Measurements from ENCODE around the gene CEPT1.
"Not testable (repeated sequence)": the region's sequence is repeated elsewhere in the genome, so short reads cannot be mapped to it uniquely, and the experiment has no call there.

CEPT1 gene

DNA sequence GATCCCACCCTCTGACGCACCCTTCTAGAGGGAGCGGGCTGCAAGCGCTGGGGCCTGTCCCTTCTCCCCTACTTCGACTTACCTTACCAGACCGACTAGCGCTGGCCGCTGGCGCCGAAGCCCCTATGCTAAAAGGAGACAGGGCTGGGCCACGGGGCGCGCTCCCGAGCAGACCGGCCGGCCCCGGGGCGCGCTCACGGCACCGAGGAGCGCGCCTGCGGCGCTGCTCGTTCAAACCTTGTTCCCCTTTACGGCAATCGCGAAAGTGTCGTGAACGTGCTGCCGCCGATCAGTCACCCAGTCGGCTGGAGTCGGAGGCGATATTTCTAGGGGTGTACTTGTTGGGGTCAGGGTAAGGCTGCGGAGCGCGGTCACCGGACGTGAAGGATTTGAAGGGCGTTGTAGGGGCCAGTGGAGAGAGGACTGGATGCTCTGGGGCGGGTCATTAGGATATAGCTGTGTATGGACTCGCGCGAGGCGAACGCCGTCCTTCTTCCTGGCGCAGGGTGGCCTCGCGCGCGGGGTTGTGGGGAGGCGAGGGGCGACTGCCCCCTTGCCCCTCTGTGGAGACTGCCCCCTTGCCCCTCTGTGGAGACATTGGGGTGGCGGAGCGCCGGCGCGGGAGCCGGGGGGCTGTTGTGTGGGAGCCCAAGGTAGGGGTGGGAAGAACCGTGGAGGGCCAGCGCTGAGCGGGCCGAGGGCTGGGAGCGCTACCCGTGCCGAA is at the start of gene CEPT1, which contains the start of gene DRAM2:
Gene CEPT1 (plus strand): TSS at position 268 of the 724 bp plus-strand sequence. CDS start 7,492 bp downstream, outside the sequence.
Gene DRAM2 (minus strand): TSS at position 138 of the 724 bp plus-strand sequence. CDS start 8,539 bp downstream, outside the sequence.
- Histone ChIP-seq H3K27me3 (ENCODE audit: control insufficient read depth, insufficient read depth, low read length) (no peaks in the 10 kb centered on the region), H3K4me1 (ENCODE audit: control insufficient read depth, low read depth, low read length) (peaks cover 18% of the 10 kb centered on the region), H3K36me3 (ENCODE audit: control insufficient read depth, low read depth, low read length) (peaks cover 8% of the 10 kb centered on the region), H3K4me3 (ENCODE audit: low read length) (peak within 1 kb of the TSS; percentile 98), H3K9ac (ENCODE audit: low read length) (peak within 1 kb of the TSS; percentile 92), H3K9me3 (ENCODE audit: control insufficient read depth, low read depth, low read length) (no peaks in the 10 kb centered on the region), H3K27ac (ENCODE audit: low read length) (peak within 1 kb of the TSS; percentile 93)

DNA sequence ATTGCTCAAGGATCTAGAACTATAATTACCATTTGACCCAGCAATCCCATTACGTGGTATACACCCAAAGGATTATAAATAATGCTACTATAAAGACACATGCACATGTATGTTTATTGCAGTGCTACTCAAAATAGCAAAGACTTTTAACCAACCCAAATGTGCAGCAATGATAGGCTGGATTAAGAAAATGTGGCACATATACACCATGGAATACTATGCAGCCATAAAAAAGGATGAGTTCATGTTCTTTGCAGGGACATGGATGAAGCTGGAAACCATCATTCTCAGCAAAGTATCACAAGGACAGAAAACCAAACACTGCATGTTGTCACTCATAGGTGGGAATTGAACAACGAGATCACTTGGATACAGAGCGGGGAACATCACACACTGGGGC is 44.6 kb upstream of the CEPT1 start:
- H3K27ac ChIP-seq (ENCODE audit: low read length); H3K4me1 ChIP-seq (ENCODE audit: control insufficient read depth, low read depth, low read length): not testable (repeated sequence)

DNA sequence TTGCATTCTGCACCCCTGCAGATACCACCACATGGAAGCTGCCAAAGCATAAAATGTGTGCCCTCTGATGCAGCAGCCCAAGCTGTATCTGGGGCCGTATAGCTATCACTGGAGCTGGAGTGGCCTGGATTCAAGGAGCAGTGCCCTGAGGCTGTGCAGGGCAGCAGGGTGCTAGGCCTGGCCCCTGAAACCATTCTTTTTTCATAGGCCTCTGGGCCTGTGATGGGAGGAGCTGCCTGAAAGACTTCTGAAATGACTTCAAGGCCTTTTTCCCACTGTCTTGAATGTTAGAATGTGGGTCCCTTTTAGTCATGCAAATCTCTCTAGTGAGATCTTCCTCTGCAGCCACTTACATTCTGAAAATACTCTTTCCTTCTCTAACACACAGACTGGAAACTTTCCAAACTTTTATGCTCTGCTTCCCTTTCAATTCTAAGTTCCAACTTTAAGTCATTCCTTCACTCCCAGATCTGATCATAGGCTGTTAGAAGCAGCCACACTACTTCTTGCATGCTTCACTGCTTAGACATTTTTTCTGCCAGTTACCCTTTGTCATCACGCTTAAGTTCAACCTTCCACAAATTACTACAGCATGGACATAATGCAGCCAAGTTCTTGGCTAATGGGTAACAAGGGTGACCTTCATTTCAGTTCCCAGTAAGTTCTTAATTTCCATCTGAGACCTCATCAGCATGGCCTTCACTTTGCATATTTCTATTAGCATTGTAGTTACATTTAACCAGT is 42.5 kb upstream of the CEPT1 start:
- no peak overlapping the region for H3K4me3 ChIP-seq (ENCODE audit: low read length)
- no peaks in the 10 kb centered on the region for H3K4me1 ChIP-seq (ENCODE audit: control insufficient read depth, low read depth, low read length)
- H3K27ac ChIP-seq (ENCODE audit: low read length), result no peak overlapping the region
- peaks cover 23% of the 10 kb centered on the region for H3K9me3 ChIP-seq (ENCODE audit: control insufficient read depth, low read depth, low read length)
- H3K9ac ChIP-seq (ENCODE audit: low read length), result no peak overlapping the region
- no peaks in the 10 kb centered on the region for H3K27me3 ChIP-seq (ENCODE audit: control insufficient read depth, insufficient read depth, low read length)
- no peaks in the 10 kb centered on the region for H3K36me3 ChIP-seq (ENCODE audit: control insufficient read depth, low read depth, low read length)

More for the DNA sequence above, 44.6 kb upstream of the CEPT1 start:
- H3K9me3 ChIP-seq (ENCODE audit: control insufficient read depth, low read depth, low read length); H3K9ac ChIP-seq (ENCODE audit: low read length); H3K4me3 ChIP-seq (ENCODE audit: low read length); H3K27me3 ChIP-seq (ENCODE audit: control insufficient read depth, insufficient read depth, low read length); H3K36me3 ChIP-seq (ENCODE audit: control insufficient read depth, low read depth, low read length): not testable (repeated sequence)

DNA sequence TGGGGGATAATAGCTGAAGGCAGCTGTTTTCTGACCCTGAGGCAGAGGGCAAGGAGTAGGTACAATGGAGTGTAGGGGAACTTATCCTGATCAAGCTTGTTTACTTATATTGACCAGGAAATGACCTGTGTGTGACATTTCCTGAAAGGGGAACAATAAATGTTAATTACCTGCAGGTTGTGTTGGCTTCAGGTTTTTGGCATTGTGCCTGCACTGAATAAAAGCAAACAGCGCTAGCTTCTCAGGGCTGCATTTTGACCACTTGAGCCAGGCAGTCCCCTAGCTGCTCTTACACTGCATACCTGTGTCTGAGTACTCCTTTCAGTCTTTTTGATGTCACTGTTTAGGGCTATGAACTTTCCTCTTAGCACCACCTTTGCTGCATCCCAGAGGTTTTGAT is 40.7 kb upstream of the CEPT1 start:
- H3K4me1 ChIP-seq (ENCODE audit: control insufficient read depth, low read depth, low read length), result no peaks in the 10 kb centered on the region
- H3K9me3 ChIP-seq (ENCODE audit: control insufficient read depth, low read depth, low read length), result peaks cover 30% of the 10 kb centered on the region
- no peak overlapping the region for H3K27ac ChIP-seq (ENCODE audit: low read length)
- H3K36me3 ChIP-seq (ENCODE audit: control insufficient read depth, low read depth, low read length), result no peaks in the 10 kb centered on the region
- H3K9ac ChIP-seq (ENCODE audit: low read length), result no peak overlapping the region
- H3K4me3 ChIP-seq (ENCODE audit: low read length), result no peak overlapping the region
- H3K27me3 ChIP-seq (ENCODE audit: control insufficient read depth, insufficient read depth, low read length), result no peaks in the 10 kb centered on the region

DNA sequence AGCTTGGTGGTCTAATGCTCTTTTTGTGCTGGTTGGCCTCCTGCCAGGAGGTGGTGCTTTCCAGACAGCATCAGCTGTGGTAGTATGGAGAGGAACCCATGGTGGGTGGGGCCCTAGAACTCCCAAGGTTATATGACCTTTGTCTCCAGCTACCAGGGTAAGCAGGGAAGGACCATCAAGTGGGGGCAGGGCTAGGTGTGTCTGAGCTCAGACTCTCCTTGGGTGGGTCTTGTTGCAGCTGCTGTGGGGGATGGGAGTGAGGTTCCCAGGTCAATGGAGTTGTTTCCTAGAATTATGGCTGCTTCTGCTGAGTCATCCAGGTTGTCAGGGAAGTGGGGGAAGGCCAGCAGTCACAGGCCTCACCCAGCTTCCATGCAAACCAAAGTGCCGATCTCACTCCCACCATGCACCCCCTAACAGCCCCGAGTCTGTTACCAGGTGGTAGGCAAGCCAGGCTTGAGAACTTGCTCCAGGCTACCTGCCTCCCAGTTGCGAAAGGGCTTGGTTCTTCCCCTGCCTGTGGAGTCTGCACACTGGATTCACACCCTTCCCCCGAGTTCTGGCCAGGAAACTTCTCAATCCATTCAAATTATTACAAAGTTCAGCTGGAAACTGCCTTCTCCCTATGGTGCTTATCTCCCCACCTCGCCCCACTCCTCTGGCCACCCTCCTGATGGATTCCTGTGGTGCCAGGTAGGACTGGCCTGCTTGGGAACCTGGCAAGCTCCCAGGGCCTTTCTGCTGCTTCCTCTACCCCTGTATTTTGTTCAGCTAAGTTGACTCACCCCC is 38.0 kb upstream of the CEPT1 start:
- H3K4me1 ChIP-seq (ENCODE audit: control insufficient read depth, low read depth, low read length), result no peaks in the 10 kb centered on the region
- H3K4me3 ChIP-seq (ENCODE audit: low read length), result no peak overlapping the region
- H3K9ac ChIP-seq (ENCODE audit: low read length), result no peak overlapping the region
- H3K36me3 ChIP-seq (ENCODE audit: control insufficient read depth, low read depth, low read length), result no peaks in the 10 kb centered on the region
- no peaks in the 10 kb centered on the region for H3K27me3 ChIP-seq (ENCODE audit: control insufficient read depth, insufficient read depth, low read length)
- peaks cover 30% of the 10 kb centered on the region for H3K9me3 ChIP-seq (ENCODE audit: control insufficient read depth, low read depth, low read length)
- no peak overlapping the region for H3K27ac ChIP-seq (ENCODE audit: low read length)

DNA sequence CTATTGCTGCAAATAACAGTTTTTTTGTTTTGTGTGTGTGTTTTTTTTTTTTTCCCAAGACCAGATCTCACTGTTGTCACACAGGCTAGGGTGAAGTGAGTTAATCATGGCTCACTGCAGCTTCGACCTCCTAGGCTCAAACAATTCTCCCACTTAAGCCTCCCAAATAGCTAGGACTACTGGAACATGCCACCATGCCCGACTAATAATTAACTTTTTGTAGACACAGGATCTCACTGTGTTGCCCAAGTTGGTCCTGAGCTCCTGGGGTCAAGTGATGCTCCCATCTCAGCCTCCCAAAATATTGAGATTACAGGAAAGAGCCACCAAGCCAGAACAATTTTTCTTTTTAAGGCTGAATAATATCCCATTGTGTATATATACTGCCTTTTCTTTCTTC is 35.0 kb upstream of the CEPT1 start:
- H3K4me1 ChIP-seq (ENCODE audit: control insufficient read depth, low read depth, low read length), result no peaks in the 10 kb centered on the region
- no peak overlapping the region for H3K9ac ChIP-seq (ENCODE audit: low read length)
- no peaks in the 10 kb centered on the region for H3K36me3 ChIP-seq (ENCODE audit: control insufficient read depth, low read depth, low read length)
- H3K4me3 ChIP-seq (ENCODE audit: low read length), result no peak overlapping the region
- no peak overlapping the region for H3K27ac ChIP-seq (ENCODE audit: low read length)
- no peaks in the 10 kb centered on the region for H3K27me3 ChIP-seq (ENCODE audit: control insufficient read depth, insufficient read depth, low read length)
- H3K9me3 ChIP-seq (ENCODE audit: control insufficient read depth, low read depth, low read length), result peaks cover 32% of the 10 kb centered on the region

DNA sequence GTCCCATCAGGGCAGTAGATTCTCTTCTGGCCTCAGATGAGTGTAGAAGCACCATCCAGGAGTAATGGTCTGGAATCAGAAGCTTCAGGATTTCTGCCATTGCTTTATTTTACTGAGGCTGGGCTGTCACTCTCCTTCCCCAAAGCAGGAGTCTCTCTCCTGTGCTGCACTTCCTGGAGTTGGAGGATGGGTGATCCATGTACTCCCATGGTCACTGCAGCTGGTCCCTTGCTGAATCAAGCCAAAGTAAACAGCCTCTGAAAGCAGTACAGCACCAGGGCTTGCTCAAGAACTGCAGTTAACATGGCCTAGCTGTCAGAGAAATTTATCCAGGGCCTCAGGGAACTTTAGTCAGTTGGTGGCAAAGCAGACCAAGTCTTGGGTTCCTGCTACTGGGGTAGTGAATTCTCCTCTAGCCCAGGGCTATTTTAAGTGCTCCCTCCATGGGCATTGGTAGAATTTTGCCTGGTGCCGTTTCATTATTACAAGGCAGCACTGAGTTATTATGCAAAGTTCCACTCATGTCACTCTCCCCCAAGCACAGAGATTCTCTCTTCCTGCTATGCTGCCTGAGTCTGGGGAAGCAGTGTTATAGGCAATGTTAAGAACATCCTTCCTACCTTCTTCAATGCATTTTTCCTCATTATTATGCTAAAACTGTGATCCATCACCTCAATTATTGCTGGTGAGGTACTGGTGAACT is 29.7 kb upstream of the CEPT1 start:
- Histone ChIP-seq H3K9ac (ENCODE audit: low read length) (no peak overlapping the region), H3K27me3 (ENCODE audit: control insufficient read depth, insufficient read depth, low read length) (no peaks in the 10 kb centered on the region), H3K36me3 (ENCODE audit: control insufficient read depth, low read depth, low read length) (no peaks in the 10 kb centered on the region), H3K9me3 (ENCODE audit: control insufficient read depth, low read depth, low read length) (peaks cover 9% of the 10 kb centered on the region), H3K4me3 (ENCODE audit: low read length) (no peak overlapping the region), H3K4me1 (ENCODE audit: control insufficient read depth, low read depth, low read length) (no peaks in the 10 kb centered on the region), H3K27ac (ENCODE audit: low read length) (no peak overlapping the region)

DNA sequence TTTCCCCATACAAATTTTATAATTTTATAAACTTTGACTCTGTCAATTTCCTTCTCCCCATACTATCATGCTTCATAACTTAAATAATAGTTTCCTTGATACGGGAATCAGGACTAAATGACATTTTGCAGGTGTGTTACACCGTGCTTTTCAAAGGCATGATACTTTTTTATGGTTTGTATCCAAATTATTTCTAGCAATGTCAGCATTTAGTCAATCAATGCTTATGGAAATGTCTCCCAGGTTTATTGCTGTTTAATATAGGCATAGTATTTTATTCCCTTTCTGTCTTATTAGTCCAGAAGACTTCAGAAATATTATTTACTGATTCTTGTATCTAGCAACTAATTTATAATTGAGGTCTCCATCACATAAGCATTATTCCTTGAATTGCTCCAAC is 23.5 kb upstream of the CEPT1 start:
- H3K4me3 ChIP-seq (ENCODE audit: low read length), result no peak overlapping the region
- no peaks in the 10 kb centered on the region for H3K9me3 ChIP-seq (ENCODE audit: control insufficient read depth, low read depth, low read length)
- no peaks in the 10 kb centered on the region for H3K4me1 ChIP-seq (ENCODE audit: control insufficient read depth, low read depth, low read length)
- no peak overlapping the region for H3K27ac ChIP-seq (ENCODE audit: low read length)
- no peaks in the 10 kb centered on the region for H3K27me3 ChIP-seq (ENCODE audit: control insufficient read depth, insufficient read depth, low read length)
- H3K36me3 ChIP-seq (ENCODE audit: control insufficient read depth, low read depth, low read length), result peaks cover 29% of the 10 kb centered on the region
- H3K9ac ChIP-seq (ENCODE audit: low read length), result no peak overlapping the region

DNA sequence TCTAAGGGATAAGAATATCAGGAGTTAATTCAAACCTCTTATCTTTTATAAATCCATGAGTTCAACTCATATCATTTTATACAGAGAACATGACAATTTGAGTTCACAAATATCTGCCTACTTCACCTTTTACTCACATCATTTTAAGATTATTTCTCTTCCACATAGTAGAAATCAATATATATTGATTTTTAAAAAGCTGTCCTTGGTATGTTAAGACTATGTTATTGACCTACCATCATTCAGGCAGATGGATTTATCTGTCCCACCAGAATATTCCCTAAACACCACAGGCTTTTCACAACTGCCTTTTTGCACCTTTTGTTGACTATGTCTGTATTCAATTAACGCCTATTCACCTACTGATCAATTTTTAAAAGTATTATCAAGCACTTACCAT is 13.7 kb upstream of the CEPT1 start:
- no peaks in the 10 kb centered on the region for H3K9me3 ChIP-seq (ENCODE audit: control insufficient read depth, low read depth, low read length)
- H3K4me3 ChIP-seq (ENCODE audit: low read length), result no peak overlapping the region
- no peak overlapping the region for H3K9ac ChIP-seq (ENCODE audit: low read length)
- H3K27ac ChIP-seq (ENCODE audit: low read length), result no peak overlapping the region
- no peaks in the 10 kb centered on the region for H3K4me1 ChIP-seq (ENCODE audit: control insufficient read depth, low read depth, low read length)
- H3K36me3 ChIP-seq (ENCODE audit: control insufficient read depth, low read depth, low read length), result peaks cover 30% of the 10 kb centered on the region
- no peaks in the 10 kb centered on the region for H3K27me3 ChIP-seq (ENCODE audit: control insufficient read depth, insufficient read depth, low read length)

DNA sequence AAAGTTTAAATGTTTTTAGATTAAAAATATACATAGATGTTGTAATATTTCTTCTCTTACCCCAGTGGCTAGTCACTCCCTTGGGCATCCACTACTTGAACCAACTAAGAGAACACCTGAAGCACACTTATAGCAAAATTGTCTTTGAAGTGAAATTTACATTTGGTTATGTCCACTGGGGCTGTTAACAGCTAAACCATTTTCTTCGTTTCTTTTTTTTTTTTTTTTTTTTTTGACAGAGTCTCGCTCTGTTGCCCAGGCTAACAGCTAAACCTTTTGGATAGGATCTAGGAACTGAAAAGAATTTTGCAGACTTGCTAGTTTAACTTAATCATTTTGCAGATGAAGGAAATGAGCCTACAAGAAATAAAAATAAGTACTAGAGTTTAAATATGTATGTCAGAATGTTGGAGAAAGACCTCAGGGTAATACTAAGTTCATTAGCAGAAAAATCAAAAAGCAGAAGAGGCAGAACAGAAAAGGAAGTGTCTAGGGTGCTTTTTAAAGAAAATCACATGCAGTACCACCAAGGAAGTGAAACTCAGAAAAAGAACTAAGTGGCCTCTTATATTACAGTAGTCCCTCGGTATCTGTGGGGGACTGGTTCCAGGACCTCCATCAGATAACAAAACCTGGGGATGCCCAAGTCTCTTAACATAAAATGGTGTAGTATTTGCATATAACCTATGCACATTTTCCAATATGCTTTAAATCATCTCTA is 11.9 kb upstream of the CEPT1 start:
- H3K27me3 ChIP-seq (ENCODE audit: control insufficient read depth, insufficient read depth, low read length), result no peaks in the 10 kb centered on the region
- H3K9ac ChIP-seq (ENCODE audit: low read length), result no peak overlapping the region
- no peaks in the 10 kb centered on the region for H3K4me1 ChIP-seq (ENCODE audit: control insufficient read depth, low read depth, low read length)
- no peaks in the 10 kb centered on the region for H3K9me3 ChIP-seq (ENCODE audit: control insufficient read depth, low read depth, low read length)
- no peak overlapping the region for H3K27ac ChIP-seq (ENCODE audit: low read length)
- H3K4me3 ChIP-seq (ENCODE audit: low read length), result no peak overlapping the region
- peaks cover 30% of the 10 kb centered on the region for H3K36me3 ChIP-seq (ENCODE audit: control insufficient read depth, low read depth, low read length)
